Measurements from ENCODE around the gene CGREF1. TPM values are rescaled to one million over a fixed set of nuclear protein-coding genes. Genes with fewer than 3 reads are reported as not detected.

Gene CGREF1
- total RNA-seq, 4 donors from 2014 or later: 1.1 to 4.2 (median 2.6) TPM

GRCh38 chr2:27069436-27069835 is 49.5 kb downstream of the CGREF1 start:
- Histone ChIP-seq H3K27me3 (no peaks in the 10 kb centered on the region), H3K4me1 (peaks cover 37% of the 10 kb centered on the region), H3K4me3 (peak overlapping the region; percentile 94), H3K9me3 (no peaks in the 10 kb centered on the region), H3K36me3 (peaks cover 30% of the 10 kb centered on the region), H3K27ac (no peak overlapping the region)
- no peak for DNase-seq (ENCODE audit: low spot score in 2 of 2)
- 92% methylated on average over 6 of the region's 6 CpGs for WGBS
- no peak for TF ChIP-seq POLR2AphosphoS5 (IDR thresholded peaks at IDR 0.05)
- TF ChIP-seq EP300 (IDR thresholded peaks at IDR 0.05): no peak
- no peak for TF ChIP-seq CTCF (IDR thresholded peaks at IDR 0.05)
- no peak for TF ChIP-seq POLR2A (IDR thresholded peaks at IDR 0.05)

GRCh38 chr2:27067385-27067784 is 51.5 kb downstream of the CGREF1 start:
- no peak overlapping the region for H3K27ac ChIP-seq
- H3K4me3 ChIP-seq: no peak overlapping the region
- no peak for TF ChIP-seq EP300 (IDR thresholded peaks at IDR 0.05)
- no peak for TF ChIP-seq POLR2A (IDR thresholded peaks at IDR 0.05)
- no peak for TF ChIP-seq POLR2AphosphoS5 (IDR thresholded peaks at IDR 0.05)
- TF ChIP-seq CTCF (IDR thresholded peaks at IDR 0.05): no peak
- 92% methylated on average over 5 of the region's 5 CpGs for WGBS
- no peaks in the 10 kb centered on the region for H3K9me3 ChIP-seq
- H3K27me3 ChIP-seq: no peaks in the 10 kb centered on the region
- H3K36me3 ChIP-seq: peaks cover 33% of the 10 kb centered on the region
- peaks cover 33% of the 10 kb centered on the region for H3K4me1 ChIP-seq
- no peak for DNase-seq (ENCODE audit: low spot score in 2 of 2)

GRCh38 chr2:27065128-27065527 is 53.8 kb downstream of the CGREF1 start:
- Histone ChIP-seq H3K27me3 (no peaks in the 10 kb centered on the region), H3K9me3 (no peaks in the 10 kb centered on the region), H3K4me1 (peaks cover 18% of the 10 kb centered on the region), H3K4me3 (no peak overlapping the region), H3K36me3 (peaks cover 33% of the 10 kb centered on the region), H3K27ac (no peak overlapping the region)
- TF ChIP-seq POLR2A (IDR thresholded peaks at IDR 0.05): no peak
- no peak for TF ChIP-seq POLR2AphosphoS5 (IDR thresholded peaks at IDR 0.05)
- no peak for TF ChIP-seq CTCF (IDR thresholded peaks at IDR 0.05)
- no peak for TF ChIP-seq EP300 (IDR thresholded peaks at IDR 0.05)
- no peak for DNase-seq (ENCODE audit: low spot score in 2 of 2)
- WGBS: 75% methylated on average over 3 of the region's 3 CpGs

- no peaks in the 10 kb centered on the region for H3K27me3 ChIP-seq
- no peak overlapping the region for H3K27ac ChIP-seq
- H3K36me3 ChIP-seq: peaks cover 41% of the 10 kb centered on the region
- no peak for DNase-seq (ENCODE audit: low spot score in 2 of 2)
- WGBS: 85% methylated on average over 3 of the region's 3 CpGs
- no peaks in the 10 kb centered on the region for H3K9me3 ChIP-seq
- H3K4me1 ChIP-seq: no peaks in the 10 kb centered on the region
- no peak overlapping the region for H3K4me3 ChIP-seq
- TF ChIP-seq CTCF (IDR thresholded peaks at IDR 0.05): no peak
- no peak for TF ChIP-seq POLR2A (IDR thresholded peaks at IDR 0.05)
- TF ChIP-seq POLR2AphosphoS5 (IDR thresholded peaks at IDR 0.05): no peak
- no peak for TF ChIP-seq EP300 (IDR thresholded peaks at IDR 0.05)
Observed at GRCh38 chr2:27060323-27060722, 58.6 kb downstream of the CGREF1 start.

GRCh38 chr2:27059141-27059820 is 59.6 kb downstream of the CGREF1 start:
- no peak for DNase-seq (ENCODE audit: low spot score in 2 of 2)
- Histone ChIP-seq H3K9me3 (no peaks in the 10 kb centered on the region), H3K4me3 (no peak overlapping the region), H3K27me3 (no peaks in the 10 kb centered on the region), H3K27ac (no peak overlapping the region), H3K36me3 (peaks cover 51% of the 10 kb centered on the region), H3K4me1 (no peaks in the 10 kb centered on the region)
- 79% methylated on average over 10 of the region's 15 CpGs for WGBS
- TF ChIP-seq CTCF (IDR thresholded peaks at IDR 0.05): no peak
- TF ChIP-seq POLR2A (IDR thresholded peaks at IDR 0.05): no peak
- TF ChIP-seq POLR2AphosphoS5 (IDR thresholded peaks at IDR 0.05): no peak
- no peak for TF ChIP-seq EP300 (IDR thresholded peaks at IDR 0.05)
